ENCODE results near the gene PYGL. TPM values are rescaled to one million over a fixed set of nuclear protein-coding genes. Genes with fewer than 3 reads are reported as not detected.
A peak's percentile ranks its signal among the peaks of the same experiment; 100 is the strongest.
"Not testable (repeated sequence)": the region's sequence is repeated elsewhere in the genome, so short reads cannot be mapped to it uniquely, and the experiment has no call there.

PYGL gene
- total RNA-seq, 1 experiment from 2014 or later, result 44.5 TPM

DNA sequence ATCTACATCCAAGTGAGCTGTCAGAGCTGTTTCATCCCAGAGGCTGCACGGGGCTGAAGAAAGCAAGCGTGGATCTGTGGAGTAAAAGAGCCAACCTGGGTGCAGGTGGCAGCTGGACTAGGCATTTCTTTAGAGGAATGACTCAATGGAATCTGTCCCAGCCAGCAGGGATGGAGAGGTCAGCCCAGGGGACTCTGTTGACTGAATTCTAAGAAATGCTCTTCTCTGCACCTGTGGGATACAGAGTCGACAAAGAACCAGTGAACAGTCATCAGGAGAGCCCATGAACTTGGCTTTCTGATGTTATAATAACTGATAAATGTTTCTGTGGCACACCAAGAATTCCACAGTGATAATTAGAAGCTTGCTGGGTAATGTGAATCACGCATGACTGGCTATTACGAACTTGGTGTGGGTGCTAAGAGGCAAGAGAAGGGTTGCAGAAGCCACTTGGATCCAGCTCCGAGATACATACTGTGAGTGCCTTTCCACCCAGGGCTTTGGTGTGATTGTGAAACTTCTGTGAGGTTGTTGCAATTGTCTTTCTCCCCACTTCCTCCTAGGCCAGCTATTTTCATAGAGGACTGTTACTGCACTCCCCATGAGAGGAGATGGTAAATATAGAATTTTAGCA, 16.2 kb downstream of the PYGL start:
- DNase-seq (ENCODE audit: low spot score), result no peak

DNA sequence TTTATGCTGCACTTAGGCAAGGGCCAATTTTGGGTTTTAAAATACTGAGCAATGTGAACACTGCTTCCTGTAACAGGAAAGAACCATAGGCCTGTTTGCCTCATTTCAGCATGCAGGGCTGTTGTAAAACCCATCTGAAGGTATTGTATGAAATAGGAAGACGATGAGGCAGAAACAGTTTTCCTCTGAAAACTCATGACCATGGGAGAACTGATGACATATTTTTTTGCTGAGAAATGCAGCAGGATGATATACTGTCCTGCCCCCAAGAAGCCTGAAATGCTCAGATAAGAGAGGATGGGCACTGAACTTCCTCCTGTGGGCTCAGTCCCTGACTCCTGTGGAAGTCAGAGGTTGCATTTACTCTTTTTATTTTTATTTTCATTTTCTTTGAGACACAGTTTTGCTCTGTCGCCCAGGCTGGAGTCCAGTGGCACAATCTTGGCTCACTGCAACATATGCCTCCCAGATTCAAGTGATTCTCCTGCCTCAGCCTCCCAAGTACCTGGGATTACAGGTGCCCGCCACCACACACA, 17.4 kb downstream of the PYGL start:
- no peak for DNase-seq (ENCODE audit: low spot score)

DNA sequence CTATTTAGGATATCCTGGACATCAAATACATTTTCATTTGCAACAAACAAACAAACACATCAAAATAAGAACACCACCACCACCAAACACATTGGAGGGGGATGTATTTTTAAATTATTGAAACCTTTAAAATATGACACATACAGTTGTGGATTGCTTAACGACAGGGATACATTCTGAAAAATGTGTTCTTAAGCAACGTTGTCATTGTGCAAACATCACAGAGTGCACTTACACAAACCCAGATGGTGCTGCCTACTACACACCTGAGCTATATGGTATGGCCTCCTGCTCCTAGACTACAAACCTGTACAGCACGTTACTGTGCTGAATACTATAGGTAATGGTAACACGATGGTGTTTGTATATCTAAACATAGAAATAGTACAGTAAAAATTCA, 19.4 kb downstream of the PYGL start:
- DNase-seq (ENCODE audit: low spot score), result no peak

DNA sequence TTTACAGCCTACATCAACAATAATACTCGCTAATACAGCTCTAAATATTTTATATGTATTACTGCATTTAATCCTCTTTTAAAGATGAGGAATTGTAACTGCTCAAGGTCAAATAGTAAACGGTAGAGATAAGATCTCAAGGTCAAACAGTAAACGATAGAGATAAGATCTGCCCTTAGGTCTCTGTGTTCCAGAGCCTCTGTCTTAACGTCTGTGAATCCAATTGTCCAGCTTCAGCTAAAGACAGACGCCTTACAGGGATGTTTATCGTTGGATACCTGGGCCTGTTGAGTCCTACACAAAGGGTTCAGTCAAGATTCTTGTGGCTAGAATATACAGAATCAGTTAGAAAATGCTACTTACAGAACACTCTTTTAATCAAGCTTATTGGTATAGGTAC, 20.0 kb downstream of the PYGL start:
- DNase-seq (ENCODE audit: low spot score), result no peak

DNA sequence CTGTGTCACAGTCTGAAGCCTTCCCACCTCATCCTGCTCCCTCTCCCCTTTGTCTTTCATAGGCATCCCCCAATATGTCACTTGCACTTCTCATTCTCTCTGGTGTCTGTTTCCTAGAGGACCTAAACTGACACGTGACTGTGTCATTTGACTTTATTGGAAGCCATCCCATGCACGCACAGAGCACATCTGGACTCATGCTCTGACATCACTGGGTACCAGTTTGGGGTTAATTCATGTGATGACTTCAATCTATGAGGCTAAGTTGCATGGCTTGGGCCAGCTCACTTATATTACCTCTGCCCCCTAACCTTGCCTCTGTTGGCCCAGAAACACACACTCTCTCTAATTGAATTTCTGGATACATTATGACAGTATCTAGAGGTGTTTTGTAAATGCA, 21.5 kb downstream of the PYGL start:
- no peak for DNase-seq (ENCODE audit: low spot score)

DNA sequence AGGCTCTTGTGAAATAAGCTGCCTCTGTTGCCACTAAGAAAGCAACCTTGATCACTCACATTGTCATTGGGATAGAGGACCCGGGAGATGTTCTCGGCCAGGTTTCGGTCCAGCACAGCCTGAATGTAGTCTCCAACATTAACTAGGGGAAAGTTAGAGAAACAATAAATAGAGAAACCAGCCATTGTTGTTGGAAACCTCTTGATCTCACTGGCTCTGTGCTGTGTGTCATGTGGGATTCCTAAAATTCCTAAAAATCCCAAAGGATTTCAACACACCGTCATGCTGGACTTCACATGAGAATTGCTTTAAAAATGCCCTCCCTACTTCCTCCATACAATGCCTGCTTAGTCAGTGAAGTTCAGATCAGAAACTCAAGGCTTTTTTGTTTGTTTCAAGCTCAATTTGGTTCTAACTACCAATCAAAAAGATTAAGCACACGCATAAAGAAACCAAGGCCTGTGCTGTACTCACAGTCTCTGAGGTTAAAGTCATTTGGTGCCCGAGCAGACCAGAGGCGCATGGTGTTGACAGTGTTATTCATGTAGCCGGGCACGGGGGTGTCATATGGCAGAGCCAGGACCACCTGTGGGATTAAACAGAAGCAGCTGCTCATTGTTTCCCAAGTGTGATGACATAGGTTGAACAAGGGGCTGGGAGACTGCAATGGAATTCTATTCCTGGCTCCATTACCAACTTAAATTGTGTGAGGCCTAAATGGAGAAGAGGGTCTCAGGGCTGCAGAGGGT, 23.6 kb downstream of the PYGL start:
- DNase-seq (ENCODE audit: low spot score), result no peak

DNA sequence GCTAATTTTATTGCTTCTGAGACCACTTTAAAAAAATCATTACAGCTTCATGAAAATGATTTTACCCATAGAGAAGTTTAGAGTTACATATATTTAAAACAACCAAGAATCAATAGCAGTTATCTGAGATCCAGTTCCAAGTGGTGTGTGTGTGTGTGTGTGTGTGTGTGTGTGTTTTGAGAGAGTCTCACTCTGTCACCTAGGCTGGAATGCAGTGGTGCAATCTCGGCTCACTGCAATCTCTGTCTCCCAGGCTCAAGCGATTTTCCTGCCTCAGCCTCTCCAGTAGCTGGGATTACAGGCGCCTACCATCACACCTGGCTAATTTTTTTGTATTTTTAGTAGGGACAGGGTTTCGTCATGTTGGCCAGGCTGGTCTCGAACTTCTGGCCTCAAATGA, 24.8 kb downstream of the PYGL start:
- not testable (repeated sequence) for DNase-seq (ENCODE audit: low spot score)

DNA sequence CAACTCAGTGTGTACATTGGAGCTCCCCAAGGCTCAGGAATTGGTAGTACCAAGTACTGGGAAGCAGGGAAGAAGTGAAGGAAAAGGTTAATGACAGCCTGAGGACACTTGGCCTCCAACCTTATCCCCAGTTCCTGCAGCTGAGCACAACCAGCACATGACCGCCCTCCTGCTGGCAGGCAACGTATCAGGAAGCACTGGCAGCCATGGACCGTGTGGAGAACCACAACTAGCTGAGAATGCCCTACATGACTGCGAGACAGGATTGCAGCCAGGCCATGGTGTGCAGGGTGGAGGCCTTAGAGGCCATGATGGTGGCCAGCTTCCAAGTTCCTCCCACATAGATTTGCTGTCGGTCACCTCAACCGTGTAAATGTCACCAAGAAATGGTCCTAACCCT, 26.8 kb downstream of the PYGL start:
- DNase-seq (ENCODE audit: low spot score), result no peak

DNA sequence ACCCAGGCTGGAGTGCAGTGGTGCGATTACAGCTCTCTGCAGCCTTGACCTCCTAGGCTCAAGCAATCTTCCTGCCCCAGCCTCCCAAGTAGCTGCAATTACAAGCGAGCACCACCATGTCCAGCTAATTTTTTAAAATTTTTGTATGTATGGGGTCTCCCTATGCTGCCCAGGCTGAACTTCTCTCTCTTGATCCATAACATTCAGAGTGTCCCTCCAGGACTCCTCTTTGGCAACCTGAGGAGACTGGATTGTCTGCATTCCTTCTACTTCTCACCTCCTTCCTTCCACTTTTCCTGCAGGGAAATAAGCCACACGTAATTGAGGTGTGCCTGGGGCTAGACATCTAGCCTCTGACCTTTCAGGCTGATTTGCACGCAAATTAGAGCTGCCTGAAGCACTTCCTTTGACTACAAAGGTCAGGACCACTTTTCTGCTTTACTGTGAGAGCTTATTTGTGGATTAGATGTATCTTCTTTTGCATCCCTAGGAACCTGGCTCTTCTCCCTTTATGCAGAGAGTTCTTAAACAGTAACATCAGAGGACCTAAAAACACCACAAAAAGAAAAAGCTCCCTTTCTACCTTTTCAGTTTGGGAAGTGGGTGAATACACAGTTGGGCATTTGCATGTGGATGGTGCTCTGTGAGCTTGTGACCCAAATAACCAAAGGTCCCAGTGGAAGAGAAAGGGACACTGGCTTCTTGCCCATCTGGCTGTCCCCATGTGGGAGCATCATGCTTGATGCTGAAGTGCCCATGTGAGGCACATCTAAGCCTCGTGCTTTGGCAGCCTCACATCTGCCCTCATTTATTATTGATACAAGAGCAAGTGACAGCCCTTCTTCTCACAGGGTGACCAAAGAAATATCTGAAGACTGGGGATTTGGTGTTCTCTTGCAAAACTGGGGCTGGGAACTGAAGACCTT, 33.5 kb downstream of the PYGL start:
- no peak for DNase-seq (ENCODE audit: low spot score)

DNA sequence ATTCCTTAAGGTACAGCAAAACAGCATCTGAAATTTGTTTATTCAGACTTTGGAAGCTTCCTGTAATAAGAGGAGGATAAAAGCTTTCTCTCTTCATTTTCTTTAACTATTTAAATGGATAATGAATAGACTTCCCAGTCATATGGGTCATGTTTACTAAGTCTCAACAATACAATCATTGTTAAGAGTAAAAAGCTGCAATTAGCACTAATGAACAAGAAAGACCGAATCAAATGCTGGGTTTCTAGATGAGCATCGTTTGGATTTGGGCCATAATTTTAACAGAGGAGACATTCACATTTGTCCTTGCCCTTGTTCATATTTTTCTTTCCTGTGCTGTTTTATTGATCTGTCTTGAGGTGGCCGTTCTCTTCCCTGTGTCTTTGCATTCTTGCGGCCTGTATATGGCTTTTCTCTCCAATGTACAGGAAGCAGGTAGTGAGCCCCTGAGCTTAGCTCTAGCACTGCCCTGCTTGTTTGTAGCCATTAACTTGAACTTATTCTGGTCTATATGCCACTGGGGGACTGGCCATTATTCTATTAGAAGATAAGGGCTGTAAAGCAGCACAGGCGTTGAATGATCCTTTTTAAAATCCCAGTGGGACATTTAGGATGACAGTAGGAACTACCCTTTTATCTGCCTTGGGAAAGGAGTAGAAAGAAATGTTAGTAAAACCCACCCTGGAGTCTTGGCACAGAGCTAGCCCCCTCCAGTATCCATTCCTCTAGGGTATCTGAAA, 37.8 kb downstream of the PYGL start:
- no peak for DNase-seq (ENCODE audit: low spot score)

DNA sequence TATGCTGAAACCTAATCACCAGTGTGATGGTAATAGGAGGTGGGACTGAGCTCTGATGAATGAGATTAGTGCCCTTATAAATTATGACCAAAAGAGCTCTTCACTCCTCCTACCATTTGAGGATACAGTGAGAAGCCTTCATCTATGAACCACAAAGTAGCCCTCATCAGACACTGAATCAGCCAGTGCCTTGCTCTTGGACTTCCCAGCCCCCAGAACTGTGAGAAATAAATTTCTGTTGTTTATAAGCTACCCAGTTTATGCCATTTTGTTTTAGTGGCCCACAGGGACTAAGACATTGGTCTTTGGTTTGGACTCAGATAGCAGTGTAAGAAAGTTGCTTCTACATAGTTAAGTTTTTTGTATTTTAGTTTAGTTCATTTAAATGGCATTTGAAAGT, 39.6 kb downstream of the PYGL start:
- DNase-seq (ENCODE audit: low spot score), result no peak

DNA sequence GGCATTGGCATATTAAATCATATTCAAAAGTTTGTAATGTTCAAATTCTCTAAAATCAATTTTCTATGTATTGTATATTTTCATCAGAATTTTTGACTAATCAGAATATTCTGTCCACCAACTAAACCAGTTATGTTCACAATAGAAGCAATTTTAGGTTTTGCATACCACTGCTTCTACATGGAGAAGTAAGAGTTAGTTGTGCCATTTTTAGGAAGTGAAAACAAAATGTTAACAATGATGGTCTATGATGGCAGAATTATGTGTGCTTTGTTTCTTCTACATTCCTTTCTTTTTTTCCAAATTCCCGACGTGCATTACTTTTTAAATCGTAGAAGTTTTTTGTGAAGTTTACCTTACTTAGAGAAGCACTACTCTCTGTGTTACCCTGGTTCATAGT, 42.9 kb downstream of the PYGL start:
- no peak for DNase-seq (ENCODE audit: low spot score)

DNA sequence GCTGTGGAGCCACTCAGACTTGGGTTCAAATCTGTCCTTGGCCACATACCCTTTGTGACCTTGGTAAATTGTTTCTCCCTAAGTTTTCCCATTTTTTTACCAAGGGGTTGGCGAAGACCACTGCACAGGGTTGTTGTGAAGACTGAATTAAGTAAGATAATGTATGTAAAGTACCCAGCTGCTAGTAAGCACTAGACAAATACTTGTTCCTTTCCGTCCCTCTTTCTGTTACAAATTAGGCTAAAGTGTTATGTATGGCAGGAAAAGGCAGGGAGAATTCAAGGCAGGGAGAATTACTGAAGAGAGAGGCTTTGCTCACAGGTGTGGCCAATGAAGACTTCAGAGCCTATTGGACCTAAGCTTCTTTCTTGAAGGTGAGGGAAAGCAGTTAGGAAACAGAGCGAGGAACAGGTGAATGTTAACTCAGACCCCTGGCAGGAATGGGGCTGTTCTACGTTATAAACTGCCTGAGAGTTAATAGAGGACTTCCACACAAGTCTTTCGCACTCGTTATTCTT, 46.6 kb downstream of the PYGL start:
- no peak for DNase-seq (ENCODE audit: low spot score)

DNA sequence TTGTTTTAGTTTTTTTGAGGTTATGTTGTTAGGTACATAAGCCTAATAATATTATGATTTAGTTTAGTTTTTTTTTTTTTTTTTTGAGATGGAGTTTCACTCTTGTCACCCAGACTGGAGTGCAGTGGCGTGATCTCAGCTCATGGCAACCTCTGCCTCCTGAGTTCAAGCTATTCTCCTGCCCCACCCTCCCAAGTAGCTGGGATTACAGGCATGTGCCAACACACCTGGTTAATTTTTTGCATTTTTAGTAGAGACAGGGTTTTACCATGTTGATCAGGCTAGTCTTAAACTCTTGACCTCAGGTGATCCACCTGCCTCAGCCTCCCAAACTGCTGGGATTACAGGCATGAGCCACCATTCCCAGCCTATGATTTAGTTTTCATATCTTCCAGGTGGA, 47.3 kb downstream of the PYGL start:
- not testable (repeated sequence) for DNase-seq (ENCODE audit: low spot score)

DNA sequence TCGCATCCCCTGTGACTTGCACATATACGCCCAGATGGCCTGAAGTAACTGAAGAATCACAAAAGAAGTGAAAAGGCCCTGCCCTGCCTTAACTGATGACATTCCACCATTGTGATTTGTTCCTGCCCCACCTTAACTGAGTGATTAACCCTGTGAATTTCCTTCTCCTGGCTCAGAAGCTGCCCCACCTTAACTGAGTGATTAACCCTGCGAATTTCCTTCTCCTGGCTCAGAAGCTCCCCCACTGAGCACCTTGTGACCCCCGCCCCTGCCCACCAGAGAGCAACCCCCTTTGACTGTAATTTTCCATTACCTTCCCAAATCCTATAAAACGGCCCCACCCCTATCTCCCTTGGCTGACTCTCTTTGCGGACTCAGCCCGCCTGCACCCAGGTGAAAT, 47.9 kb downstream of the PYGL start:
- DNase-seq (ENCODE audit: low spot score), result not testable (repeated sequence)

DNA sequence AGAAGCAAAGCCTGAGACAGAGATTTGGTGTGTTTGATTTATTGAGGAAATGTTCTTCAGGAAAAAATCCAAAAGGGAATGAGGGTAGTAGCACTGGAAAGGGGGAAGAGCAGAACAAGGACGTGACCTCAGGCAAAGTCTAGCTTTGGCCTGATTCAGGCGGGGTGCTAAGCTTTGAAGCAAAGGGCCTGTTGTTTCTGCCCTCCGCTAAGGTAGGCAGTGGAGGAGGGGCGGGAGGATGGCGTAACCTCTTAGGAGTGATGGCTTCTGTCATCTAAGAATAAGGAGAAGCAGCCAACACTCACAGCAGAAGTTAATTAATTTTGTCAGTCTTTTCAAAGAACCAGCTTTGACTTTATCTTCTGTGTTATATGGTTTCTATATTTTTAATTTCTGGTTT, 52.0 kb downstream of the PYGL start:
- DNase-seq (ENCODE audit: low spot score), result no peak

DNA sequence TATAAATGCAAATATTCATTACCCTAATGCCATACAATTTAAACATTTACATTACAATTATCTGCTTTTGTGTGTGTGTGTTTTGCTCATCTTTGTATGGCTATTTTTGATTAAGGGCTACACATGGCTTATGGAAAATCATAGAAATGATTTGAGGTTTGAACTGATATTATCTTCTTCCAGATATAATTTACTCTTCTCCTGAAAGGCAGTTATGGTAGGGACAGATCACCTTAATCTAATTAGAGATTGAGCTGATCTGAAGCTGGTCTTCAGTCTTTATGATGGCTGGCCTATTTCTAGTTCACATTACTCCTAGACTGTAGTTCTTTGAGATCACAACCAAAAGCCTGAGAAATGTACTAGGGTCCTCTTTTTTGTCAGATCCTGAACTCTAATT, 56.8 kb downstream of the PYGL start:
- no peak for DNase-seq (ENCODE audit: low spot score)

DNA sequence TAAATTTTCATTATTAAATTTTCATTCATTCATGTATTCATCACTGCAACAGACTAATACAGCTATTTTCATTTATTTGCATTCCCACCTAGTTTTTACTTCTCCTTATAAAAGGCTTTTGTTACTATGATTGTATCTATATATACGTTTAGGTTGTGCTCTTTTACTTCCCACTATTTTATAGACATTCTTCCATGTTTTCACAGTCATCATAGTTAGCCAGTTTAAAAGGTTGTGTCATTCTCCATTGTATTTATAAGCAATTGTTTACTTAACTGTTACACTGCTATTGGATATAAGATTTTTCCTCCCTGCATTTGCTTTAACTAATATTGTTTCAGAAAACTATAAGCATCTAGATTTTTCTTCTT, 60.5 kb downstream of the PYGL start:
- no peak for DNase-seq (ENCODE audit: low spot score)

DNA sequence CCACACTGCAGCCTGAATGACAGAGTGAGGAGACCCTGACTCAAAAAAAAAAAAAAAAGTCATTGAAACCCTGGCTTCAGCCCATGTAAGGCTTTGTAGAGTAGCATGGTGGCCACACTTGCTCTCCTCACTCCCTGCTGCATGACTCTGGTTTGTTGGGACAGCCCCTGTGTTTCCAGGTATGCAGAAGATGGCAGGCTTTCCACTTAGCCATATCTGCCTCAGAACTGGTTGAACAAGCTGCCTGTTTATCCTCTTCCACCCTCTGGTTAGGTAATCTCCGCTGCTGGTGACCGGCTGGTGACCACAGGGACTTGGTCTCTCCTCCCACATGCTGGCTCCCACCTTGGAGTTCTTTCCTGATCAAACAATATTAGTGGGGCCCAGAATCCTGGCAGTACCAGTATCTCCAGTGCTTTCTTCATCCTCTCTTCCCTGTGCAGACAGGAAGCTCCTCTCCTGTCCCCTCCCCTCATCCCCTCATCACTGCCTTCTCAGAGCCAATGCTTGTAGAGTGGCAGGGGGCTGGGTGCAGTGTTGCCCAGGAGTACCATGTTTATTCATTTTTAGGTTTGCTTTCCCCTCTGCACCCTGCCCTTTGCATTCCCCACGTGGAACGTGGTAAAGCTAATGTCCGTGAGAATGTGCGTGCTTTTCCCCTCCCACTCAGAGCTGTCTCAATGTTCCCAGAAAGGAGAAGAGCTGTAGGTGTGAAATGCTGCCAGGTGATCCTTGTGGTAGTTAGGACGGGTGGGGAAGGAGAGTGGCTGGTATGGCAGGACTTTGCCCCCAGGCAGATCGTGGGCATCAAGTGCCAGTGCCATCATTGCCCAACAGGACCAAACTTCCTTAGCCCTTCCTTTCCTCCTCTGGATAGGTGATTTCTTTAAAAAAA, 61.1 kb downstream of the PYGL start:
- DNase-seq (ENCODE audit: low spot score), result peak; percentile 69

DNA sequence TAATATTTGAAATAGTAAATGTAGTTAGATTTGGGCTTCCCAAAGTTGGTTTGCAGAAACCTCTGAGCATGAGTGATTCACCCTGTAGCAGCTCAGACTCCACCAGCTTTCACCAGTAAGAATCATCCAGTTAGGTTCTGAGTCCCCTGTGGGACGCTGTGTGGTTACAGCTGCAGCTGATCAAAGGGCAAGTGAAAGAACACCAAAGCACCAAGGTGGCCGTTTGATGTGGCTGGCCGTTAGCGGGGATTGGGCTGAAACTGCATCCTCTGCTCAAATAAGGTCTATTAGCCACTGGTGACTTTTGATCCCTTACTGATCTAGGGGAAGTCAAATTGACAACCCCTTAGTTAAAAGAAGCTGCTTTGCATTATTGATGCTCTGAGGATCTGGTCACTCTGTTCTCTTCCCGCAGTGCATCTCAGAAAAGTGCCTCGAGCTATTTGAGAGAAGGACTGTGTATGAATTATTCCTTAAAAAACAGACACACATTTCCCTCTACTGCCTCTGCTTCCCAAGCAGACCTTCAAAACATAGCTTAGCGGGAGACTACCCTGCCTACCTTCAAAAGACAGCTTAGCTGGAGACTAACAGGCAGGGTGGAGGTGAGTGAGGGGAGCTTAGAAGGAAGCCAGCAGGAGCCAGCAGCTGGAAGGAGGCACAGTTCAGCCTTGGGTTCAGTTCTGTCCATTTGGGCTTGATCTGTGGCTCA, 68.8 kb downstream of the PYGL start:
- no peak for DNase-seq (ENCODE audit: low spot score)
